Left kidney (tissue), 8 donors: ENCODE data around the gene ATRNL1. TPM values are rescaled to one million over a fixed set of nuclear protein-coding genes. Genes with fewer than 3 reads are reported as not detected.

Experiments used
- DNase-seq: peaks from one replicate; pipeline ENCODE4 v3.0.0-alpha.2; 2013
- long read RNA-seq, 8 donors: transcript quantifications; one replicate each; lab custom pipeline, GENCODE V29; 2026
- polyA plus RNA-seq: library from polyadenylated mRNA; unstranded; fragments of 120-200 nt; gene quantifications from one replicate; pipeline ENCODE4 v1.2.1, GENCODE V29; 2013; ENCODE audit not compliant: insufficient read length

Gene ATRNL1, protein sequence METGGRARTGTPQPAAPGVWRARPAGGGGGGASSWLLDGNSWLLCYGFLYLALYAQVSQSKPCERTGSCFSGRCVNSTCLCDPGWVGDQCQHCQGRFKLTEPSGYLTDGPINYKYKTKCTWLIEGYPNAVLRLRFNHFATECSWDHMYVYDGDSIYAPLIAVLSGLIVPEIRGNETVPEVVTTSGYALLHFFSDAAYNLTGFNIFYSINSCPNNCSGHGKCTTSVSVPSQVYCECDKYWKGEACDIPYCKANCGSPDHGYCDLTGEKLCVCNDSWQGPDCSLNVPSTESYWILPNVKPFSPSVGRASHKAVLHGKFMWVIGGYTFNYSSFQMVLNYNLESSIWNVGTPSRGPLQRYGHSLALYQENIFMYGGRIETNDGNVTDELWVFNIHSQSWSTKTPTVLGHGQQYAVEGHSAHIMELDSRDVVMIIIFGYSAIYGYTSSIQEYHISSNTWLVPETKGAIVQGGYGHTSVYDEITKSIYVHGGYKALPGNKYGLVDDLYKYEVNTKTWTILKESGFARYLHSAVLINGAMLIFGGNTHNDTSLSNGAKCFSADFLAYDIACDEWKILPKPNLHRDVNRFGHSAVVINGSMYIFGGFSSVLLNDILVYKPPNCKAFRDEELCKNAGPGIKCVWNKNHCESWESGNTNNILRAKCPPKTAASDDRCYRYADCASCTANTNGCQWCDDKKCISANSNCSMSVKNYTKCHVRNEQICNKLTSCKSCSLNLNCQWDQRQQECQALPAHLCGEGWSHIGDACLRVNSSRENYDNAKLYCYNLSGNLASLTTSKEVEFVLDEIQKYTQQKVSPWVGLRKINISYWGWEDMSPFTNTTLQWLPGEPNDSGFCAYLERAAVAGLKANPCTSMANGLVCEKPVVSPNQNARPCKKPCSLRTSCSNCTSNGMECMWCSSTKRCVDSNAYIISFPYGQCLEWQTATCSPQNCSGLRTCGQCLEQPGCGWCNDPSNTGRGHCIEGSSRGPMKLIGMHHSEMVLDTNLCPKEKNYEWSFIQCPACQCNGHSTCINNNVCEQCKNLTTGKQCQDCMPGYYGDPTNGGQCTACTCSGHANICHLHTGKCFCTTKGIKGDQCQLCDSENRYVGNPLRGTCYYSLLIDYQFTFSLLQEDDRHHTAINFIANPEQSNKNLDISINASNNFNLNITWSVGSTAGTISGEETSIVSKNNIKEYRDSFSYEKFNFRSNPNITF (N-terminal part only)
- polyA plus RNA-seq, result 27.8 TPM
- long read RNA-seq, donor 1, partial matches to known transcripts, result 0 of 3 reads
- long read RNA-seq, donor 1, other reads (novel, unspliced or antisense), result 0 of 3 reads
- long read RNA-seq, donor 2, transcript ATRNL1-209 (8 exons, 1,818 nt), result major isoform, 5 of 5 reads
- long read RNA-seq, donor 2, partial matches to known transcripts, result 0 of 5 reads
- long read RNA-seq, donor 2, other reads (novel, unspliced or antisense), result 0 of 5 reads
- long read RNA-seq, donor 3, full-length matches to known transcripts, result 3 of 3 reads
- long read RNA-seq, donor 3, partial matches to known transcripts, result 0 of 3 reads
- long read RNA-seq, donor 3, other reads (novel, unspliced or antisense), result 0 of 3 reads
- long read RNA-seq, donor 4, result 0 reads
- long read RNA-seq, donor 5, full-length matches to known transcripts, result 5 of 5 reads
- long read RNA-seq, donor 5, partial matches to known transcripts, result 0 of 5 reads
- long read RNA-seq, donor 5, other reads (novel, unspliced or antisense), result 0 of 5 reads
- long read RNA-seq, donor 6, full-length matches to known transcripts, result 3 of 3 reads
- long read RNA-seq, donor 6, partial matches to known transcripts, result 0 of 3 reads
- long read RNA-seq, donor 6, other reads (novel, unspliced or antisense), result 0 of 3 reads
- long read RNA-seq, donor 7, partial matches to known transcripts, result 0 of 2 reads
- long read RNA-seq, donor 7, other reads (novel, unspliced or antisense), result 0 of 2 reads
- long read RNA-seq, donor 8, partial matches to known transcripts, result 0 of 1 reads
- long read RNA-seq, donor 8, other reads (novel, unspliced or antisense), result 0 of 1 reads

DNA sequence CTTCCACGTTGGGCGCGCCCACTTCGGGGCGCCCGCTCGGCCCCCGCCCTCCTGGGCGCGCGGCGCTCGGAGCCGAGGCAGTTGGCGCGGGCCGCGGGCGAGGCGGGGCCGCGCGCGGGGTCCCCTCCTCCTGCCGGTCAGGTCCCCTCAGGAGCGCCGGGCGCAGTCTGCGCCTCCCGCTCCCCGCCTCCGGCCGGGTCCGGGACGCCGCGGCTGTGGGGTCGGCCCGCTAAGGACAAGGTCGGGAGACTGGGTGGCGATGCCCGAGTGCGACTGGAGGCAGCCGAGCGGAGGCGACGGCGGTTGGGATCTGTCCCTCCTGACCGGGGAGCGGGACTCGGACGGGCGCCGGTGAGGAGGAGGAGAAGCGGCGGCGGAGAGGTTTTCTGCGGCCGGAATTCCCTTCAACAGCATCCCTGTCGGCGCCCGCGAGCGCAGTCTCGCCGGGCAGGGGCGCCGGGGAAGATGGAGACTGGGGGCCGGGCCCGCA, at the start of gene ATRNL1:
TSS of gene ATRNL1 (plus strand) at position 80 of the 490 bp plus-strand sequence. CDS start at position 466, 386 bp downstream.
- peak; percentile 61 for DNase-seq

DNA sequence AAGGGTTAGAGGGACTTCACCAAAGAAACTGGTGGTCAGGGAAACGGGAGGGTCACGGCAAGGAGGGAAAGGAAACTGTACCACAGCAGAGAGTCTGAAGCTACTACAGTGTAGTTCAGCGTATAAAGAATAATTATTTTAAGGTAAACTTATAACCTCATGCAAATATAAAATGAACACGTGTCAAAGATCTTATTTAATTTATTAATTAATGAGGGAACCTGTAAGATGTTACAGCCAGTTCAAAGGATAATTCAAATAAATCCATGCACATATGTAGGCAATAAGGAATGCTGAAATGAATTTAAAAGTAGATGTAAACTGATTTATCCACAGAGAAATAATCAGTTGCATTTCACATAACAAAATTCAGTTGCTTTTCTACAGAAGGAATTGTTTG, 49.4 kb upstream of the ATRNL1 start:
- DNase-seq, result no peak

DNA sequence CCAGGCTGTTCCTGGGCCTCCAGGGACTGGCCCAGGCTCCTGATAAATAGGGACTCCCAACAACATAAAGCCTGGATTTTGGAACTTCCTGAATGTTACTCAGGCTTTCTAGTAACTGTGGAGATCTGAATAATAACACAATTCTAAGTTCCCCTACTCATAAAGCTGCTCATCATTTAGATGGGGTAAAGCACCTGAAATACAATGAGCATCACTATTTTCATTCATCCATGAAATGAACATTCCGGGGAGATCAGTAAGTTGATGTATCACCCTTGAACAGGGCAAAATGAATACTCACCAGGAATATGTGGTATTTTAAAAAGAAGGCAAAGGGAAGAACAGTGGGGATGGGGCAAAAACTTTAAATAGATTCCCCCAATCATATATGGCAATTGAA, 48.3 kb upstream of the ATRNL1 start:
- DNase-seq, result no peak

DNA sequence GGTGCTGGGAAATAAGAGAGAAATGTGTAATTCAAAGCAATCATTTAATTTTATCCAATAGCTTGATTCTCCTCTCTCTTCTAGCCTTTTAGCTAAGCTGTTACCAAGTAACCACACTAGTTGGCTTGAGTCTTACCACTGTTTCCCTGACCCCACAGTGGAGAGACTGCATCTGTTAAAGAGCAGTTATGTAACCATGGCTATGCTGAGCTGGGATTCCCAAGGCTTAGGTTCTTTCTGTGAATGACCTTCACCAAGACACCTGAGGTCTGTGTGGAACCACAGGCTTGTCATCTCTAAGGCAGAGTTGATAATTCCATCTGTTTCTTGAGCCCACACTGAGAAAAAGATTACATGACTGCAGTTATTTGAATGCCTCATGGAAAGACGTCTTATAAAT, 47.7 kb upstream of the ATRNL1 start:
- DNase-seq, result no peak

DNA sequence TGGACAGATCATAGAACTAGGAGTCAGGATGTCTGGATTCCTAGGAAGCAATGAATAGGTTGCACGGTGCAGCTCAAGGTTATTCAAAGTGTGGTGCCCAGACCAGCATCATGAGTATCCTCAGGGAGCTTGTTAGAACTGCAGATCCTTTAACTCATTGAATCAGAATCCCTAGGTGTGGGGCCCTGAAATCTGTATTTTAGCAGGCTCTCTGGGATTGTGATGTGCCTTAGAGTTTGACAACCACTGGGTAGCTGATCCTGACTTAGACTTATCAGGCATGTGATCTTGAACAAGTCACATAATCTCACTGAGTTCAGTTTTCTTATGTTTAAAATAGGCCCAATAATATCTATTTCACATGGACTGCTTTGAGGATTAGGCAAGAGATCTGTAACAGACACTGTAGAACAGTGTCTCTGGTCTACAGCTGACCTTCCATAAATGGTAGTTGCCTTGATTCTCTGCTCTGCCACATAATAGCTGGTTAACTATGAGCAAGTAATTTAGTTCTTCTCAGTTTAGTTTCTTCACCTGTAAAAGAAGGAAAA, 46.4 kb upstream of the ATRNL1 start:
- DNase-seq, result no peak

DNA sequence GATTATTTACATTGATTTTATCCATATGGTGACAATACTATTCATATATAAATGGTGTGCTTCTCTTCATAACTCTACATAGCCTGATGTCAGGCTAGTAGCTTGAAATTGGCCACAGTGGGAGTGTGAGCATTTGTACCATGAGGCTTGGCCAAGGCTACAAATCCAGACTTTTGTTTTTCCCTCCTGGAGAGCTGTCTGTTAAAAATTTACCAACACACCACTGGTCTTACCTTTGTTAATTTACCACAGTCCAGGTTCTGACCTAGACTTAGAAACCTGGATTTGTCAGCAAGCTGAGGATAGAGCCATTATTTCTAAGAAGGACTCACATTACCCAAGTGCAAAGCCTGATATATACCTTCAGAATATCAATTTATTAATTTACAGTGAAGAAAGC, 45.5 kb upstream of the ATRNL1 start:
- DNase-seq, result no peak

DNA sequence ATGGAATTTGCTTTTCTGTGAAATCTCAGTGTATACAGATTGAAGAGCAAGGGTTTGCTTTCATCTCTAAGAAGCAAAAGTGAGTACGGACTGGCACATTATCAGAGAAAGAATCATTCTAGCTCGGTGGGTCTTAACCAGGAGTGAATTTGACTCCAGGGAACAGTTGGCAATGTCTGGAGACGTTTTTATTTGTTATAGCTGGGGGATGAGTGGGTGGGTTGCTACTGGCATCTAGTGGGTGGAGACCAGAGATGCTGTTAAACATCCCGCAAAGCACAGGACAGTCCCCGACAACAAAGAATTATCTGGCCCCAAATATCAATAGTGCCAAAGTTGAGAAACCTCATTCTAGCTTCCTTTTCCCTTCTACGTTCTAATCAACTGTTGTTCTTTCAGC, 43.8 kb upstream of the ATRNL1 start:
- DNase-seq, result no peak

DNA sequence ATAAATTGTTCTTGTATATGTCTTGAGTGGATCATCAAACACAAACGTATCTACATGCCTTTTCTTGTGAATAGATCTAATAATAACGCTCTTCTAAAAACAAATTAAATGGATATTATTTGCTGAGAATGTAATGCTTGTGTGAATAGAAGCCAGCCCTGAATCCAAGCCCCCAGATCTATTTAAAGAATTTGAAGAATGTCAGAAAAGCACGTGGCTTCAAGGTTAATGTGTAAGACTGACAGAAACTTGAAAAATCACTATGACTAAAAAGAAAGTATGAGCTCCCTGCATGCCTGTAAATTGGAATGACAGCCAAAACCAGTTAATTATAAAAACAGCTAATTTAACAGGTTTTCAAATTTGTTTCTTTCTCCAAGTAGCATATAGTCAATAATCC, 43.2 kb upstream of the ATRNL1 start:
- DNase-seq, result peak; percentile 38

DNA sequence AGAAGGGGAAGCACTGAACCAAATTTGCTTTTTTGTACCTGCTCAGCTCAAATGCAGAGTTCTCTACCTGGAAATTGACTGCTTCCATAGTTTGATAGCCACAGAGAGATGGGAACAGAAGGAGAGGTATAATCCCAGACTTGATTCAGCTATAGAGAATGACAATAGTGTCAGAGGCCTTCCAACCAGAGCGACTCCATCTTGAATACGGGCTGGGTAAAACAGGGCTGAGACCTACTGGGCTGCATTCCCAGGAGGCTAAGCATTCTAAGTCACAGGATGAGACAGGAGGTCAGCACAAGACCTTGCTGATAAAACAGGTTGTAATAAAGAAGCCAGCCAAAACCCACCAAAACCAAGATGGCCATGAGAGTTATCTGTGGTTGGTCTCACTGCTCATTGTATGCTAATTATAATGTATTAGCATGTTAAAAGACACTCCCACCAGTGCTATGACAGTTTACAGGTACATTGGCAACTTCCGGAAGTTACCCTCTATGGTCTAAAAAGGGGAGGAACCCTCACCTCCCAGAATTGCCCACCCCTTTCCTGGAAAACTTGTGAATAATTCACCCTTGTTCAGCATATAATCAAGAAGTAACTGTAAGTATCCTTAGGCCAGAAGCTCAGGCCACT, 42.7 kb upstream of the ATRNL1 start:
- DNase-seq, result no peak

DNA sequence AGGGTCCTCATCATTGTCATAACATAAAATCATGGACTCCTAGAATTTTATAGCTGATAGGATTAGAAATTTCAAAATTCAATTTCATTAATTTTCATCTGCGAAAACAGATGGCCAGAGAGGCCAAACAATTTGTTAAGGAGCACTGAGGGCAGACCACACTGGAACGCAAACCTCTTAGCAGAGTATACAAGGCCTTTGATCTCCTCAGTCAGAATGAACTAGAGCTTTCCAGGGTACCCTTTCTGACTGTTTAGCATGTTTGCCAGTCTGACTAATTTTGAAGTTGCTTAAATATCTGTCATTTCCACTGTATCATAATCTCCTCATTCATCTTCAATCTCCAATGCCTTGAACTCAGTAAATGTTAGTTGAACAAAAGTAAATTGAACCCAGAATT, 41.9 kb upstream of the ATRNL1 start:
- DNase-seq, result no peak

DNA sequence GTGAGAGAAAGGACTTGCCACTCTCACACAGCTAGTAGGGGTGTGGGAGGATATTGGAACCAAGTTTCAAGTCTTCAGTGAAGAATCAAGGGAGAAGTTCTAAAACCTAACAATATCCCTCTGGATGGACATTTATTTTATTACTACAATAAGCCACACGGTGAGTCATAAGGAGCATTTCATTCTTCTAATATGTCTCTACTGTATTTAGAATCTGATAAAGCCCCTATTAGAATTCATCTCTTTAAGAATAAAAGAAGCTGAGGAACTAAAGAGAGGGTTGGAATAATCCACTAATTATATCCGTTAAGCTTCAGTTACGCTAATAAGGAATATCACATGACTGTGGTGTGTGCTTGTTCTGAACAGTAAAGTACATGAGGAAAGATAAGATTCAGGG, 40.9 kb upstream of the ATRNL1 start:
- DNase-seq, result no peak

DNA sequence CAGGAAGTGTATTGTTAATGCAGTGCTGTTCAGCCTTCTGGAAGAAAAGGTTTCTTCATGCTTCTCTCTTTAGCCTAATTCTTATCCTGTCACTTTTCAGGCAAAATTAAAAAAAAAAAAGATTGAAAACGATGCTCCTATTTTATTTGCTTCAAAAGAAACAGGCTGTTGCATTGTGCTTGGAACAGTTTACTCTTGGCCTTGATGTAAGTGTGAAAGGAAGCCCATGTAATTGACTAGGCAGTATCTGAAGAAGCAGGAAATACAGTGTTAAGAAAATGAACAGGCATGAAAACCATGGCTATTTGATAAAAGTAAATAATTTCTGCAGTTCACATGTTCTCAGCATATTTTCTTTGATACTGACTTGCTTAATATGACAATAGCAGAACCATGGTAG, 40.4 kb upstream of the ATRNL1 start:
- DNase-seq, result no peak

DNA sequence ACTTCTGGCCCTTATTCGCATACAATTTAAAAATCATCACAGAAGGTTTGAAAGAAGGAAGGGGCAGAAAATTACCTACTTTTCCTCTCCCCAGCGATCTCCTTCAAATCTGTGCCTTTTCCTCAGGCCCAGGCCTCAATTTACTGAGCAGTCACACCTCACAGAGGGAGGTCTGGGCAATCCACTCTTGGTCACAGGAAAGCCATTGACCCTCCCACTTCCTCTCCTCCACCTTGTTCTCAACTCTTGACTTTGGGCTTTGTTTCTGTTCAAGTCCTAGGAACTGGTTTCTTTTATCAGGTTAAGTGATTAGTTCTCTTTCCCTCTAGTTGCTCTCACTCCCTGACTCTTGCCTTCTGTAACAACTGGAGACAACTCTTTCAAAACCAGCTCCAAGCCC, 37.0 kb upstream of the ATRNL1 start:
- no peak for DNase-seq

DNA sequence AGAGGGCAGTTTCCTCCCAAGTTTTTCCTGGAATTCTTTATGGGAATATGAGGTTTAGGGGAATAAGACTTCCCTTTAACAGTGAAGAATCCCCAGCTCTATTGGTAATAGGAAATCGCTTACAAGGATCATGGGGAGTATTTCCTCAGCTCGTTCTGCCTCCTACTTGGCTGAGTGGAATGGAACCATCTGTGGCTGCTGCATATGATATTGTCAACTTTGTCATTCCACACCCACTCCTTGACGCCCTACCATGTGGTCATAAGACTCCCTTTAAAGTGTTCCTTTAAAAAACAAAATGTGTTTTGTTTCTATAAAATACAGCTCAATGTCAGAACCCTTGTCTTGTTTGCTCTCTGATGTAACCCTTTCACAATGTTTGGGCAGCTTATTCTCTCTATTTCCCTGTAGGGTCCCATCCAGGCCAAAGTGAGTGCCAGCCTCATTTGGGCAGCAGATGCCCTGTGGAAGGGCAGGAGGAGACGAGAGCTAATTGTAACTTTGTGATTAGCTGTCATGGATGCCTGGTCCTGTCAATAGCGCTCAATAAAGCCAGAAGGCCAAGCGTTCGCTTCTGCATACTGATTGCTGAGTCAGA, 33.8 kb upstream of the ATRNL1 start:
- DNase-seq, result no peak

DNA sequence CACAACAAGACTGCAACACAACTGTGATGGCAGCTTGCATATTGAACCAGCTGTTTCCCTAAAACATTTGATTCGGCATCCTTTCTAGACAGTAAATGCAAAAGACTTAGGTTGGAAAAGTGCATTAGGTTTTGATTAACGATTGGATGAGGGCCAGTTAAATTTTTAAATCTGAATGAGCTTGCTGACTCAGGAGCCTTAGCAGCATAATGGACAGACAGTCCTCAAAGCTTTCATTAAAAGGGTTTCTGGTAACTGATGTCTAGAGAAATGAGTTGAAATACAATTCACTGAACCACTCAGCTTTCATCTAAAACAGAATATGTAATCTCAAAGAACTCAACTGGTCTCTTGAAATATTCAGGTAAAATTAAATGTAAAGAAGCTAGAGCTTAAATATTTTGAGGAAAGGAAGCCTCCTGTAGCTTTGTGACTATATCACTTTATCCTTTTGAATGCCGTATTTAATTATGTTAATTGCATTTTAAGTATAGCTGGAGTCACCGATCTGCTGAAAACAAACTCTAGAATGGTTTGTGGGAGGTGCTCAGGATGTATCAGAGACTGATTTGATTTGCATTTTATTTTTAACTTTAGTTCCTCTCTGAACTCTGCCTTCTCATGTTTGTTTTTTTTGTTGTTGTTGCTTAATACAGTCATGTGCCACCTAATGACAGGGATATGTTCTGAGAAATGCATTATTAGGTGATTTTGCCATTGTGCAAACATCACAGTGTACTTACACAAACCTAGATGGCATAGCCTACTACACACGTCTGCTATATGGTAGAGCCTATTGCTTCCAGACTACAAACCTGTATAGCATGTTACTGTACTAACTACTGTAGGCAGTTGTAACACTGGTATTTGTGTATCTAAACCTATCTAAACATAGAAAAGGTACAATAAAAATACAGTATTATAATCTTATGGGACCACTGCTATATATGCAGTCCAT, 29.2 kb upstream of the ATRNL1 start:
- DNase-seq, result no peak

DNA sequence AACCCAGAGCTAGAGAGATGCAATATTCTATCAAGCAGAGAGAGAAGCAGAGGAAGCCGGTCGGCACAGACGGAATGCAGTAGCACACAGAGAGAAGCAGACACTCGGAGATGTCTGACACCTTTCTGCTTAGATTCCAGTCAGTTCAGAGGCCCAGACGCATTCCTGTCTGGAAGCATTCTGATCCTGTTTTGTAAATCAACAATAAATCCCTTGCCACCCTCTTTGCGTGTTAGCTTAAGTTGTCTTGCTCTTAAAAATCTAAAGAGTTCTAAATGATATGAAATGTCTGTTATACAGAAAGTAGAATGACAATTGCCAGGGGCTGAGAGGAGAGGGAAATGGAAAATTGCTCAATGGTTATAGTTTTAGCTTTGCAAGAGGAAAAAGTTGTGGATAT, 27.4 kb upstream of the ATRNL1 start:
- no peak for DNase-seq

DNA sequence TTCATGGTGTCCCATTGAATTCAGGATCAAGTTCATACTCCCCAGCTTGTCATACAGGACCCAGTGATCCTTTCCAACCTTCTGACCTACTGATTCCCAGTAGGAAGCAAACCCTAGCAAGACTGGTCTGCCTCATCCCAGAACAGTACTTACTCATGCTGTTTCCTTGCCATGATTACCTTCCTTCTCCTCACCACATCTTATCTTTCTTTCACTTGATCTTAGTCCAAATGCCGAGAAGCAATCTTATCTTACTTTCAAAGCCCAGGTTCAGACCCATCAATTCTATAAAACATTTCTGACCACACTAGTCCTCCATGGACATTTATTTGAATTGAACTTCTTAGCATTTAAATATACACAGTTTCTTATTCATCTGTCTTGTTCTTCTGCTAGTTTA, 26.6 kb upstream of the ATRNL1 start:
- no peak for DNase-seq

DNA sequence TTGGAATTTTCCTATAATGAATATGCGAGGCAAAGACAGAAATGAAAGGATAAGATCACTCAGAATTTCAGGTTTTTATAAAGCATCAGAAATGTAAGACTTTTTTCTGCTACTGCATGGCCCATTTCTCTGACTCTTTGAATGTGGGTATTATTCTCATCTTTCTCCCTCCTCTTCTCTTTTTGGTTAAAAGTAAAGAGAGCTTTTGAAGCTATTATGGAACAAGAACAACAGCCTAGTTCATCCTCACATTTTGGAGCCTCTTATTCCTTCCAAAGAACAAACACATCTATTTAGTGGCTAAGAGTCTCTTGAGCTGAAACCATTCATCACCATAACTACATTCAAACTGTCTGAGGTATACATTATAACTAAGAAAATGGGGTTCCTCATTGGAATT, 19.4 kb upstream of the ATRNL1 start:
- DNase-seq, result no peak
